ENCODE data around the gene PABPN1L. TPM values are rescaled to one million over a fixed set of nuclear protein-coding genes. Genes with fewer than 3 reads are reported as not detected.

The PABPN1L gene
- total and polyA plus RNA-seq, 10 of the 15 experiments (the other 5 are each of a cell fraction or from before 2014, with no cell fraction given): not detected

DNA sequence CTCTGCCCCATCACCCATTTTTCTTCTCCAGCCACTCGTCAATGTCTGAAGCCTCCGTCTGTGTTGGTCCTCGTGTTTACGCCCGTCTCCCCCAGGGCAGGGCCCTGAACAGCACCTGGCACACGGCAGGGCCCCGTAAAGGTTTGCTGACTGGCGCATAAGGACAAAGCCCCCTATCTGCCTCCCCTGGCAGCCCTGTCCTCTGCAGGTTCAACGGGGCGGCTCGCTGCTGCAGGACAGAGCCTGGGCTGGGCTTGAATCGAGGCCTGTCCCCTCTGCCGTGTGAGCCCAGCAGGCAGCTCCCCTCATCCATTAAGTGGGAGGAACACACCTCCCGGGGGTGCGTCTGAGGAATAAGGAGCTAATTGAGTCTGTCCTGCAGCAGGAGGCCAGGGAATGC, 46.1 kb upstream of the PABPN1L start (continued):
- no peak for TF ChIP-seq TARDBP (IDR thresholded peaks at IDR 0.05; ENCODE audit: borderline replicate concordance)

DNA sequence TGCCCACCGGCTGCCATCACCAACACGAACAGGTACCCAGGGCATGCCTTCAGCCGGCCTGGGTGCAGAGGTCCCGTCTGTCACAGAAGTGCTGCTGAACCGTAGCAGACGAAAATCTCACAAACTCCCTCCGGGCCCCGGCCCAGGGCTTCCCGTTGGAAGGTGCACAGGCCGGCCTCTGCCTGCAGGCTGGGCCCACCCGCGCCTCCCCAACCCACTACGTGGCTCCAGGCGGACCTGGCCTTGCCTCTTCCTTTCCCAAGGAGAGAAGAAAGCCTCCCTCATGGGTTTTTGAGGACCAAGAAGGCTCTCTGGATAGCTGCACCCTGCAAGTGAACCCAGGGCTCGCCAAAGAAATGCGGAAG, 45.5 kb upstream of the PABPN1L start:
- no TSS peak for BruUV-seq (replicated peaks)
- POLR2A ChIA-PET: no interaction called here
- no peak overlapping the region for H3K27ac ChIP-seq (ENCODE audit: control insufficient read depth, insufficient read depth)
- H3K4me3 ChIP-seq: no peak overlapping the region
- ATAC-seq: no peak
- H4K20me1 ChIP-seq (ENCODE audit: control insufficient read depth, insufficient read depth): no peaks in the 10 kb centered on the region
- no peak overlapping the region for H3K9ac ChIP-seq (ENCODE audit: control insufficient read depth, insufficient read depth, low read length)
- DNase-seq (ENCODE audit: low read depth, low spot score): no peak
- no peak for FAIRE-seq
- no peak for TF ChIP-seq YBX1 (IDR thresholded peaks at IDR 0.05)
- TF ChIP-seq, protein P1, sequence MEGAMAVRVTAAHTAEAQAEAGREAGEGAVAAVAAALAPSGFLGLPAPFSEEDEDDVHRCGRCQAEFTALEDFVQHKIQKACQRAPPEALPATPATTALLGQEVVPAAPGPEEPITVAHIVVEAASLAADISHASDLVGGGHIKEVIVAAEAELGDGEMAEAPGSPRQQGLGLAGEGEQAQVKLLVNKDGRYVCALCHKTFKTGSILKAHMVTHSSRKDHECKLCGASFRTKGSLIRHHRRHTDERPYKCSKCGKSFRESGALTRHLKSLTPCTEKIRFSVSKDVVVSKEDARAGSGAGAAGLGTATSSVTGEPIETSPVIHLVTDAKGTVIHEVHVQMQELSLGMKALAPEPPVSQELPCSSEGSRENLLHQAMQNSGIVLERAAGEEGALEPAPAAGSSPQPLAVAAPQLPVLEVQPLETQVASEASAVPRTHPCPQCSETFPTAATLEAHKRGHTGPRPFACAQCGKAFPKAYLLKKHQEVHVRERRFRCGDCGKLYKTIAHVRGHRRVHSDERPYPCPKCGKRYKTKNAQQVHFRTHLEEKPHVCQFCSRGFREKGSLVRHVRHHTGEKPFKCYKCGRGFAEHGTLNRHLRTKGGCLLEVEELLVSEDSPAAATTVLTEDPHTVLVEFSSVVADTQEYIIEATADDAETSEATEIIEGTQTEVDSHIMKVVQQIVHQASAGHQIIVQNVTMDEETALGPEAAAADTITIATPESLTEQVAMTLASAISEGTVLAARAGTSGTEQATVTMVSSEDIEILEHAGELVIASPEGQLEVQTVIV (IDR thresholded peaks at IDR 0.05; ENCODE audit: borderline replicate concordance, partially characterized antibody): no peak
- no peak for TF ChIP-seq IRF4 (IDR thresholded peaks at IDR 0.05; ENCODE audit: low read depth, low read length)
- no peak for TF ChIP-seq POLR2AphosphoS2 (IDR thresholded peaks at IDR 0.05; ENCODE audit: low read depth, low read length)
- TF ChIP-seq KDM1A (IDR thresholded peaks at IDR 0.05; ENCODE audit: borderline replicate concordance): no peak
- TF ChIP-seq RELA (IDR thresholded peaks at IDR 0.05; ENCODE audit: borderline replicate concordance, partially characterized antibody): no peak
- TF ChIP-seq, protein P2, sequence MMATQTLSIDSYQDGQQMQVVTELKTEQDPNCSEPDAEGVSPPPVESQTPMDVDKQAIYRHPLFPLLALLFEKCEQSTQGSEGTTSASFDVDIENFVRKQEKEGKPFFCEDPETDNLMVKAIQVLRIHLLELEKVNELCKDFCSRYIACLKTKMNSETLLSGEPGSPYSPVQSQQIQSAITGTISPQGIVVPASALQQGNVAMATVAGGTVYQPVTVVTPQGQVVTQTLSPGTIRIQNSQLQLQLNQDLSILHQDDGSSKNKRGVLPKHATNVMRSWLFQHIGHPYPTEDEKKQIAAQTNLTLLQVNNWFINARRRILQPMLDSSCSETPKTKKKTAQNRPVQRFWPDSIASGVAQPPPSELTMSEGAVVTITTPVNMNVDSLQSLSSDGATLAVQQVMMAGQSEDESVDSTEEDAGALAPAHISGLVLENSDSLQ (IDR thresholded peaks at IDR 0.05): no peak
- TF ChIP-seq, protein P3, sequence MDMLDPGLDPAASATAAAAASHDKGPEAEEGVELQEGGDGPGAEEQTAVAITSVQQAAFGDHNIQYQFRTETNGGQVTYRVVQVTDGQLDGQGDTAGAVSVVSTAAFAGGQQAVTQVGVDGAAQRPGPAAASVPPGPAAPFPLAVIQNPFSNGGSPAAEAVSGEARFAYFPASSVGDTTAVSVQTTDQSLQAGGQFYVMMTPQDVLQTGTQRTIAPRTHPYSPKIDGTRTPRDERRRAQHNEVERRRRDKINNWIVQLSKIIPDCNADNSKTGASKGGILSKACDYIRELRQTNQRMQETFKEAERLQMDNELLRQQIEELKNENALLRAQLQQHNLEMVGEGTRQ (IDR thresholded peaks at IDR 0.05; ENCODE audit: borderline replicate concordance, low read depth, low read length): no peak
- no peak for TF ChIP-seq JUND (IDR thresholded peaks at IDR 0.05; ENCODE audit: low read depth, low read length)
- TF ChIP-seq RAD21 (IDR thresholded peaks at IDR 0.05; ENCODE audit: insufficient read depth, low read depth, low read length): no peak
- no peak for TF ChIP-seq SPI1 (IDR thresholded peaks at IDR 0.05; ENCODE audit: borderline replicate concordance, insufficient read depth, low read depth, low read length)
- SMC1A ChIA-PET (ENCODE audit: uncharacterized antibody, unreplicated experiment): no interaction called here
- no peaks in the 10 kb centered on the region for H3K4me1 ChIP-seq (ENCODE audit: control insufficient read depth, insufficient read depth, low read length)
- RAD21 ChIA-PET (ENCODE audit: unreplicated experiment): no interaction called here
- no peak overlapping the region for H3K4me2 ChIP-seq (ENCODE audit: control insufficient read depth, insufficient read depth)
- in situ Hi-C loops (cut with MboI) (no loop called here), intact Hi-C loops (cut with micrococcal nuclease; ENCODE audit: unreplicated experiment) (no loop called here)
- H3K79me2 ChIP-seq (ENCODE audit: control insufficient read depth, insufficient read depth, low read length): no peaks in the 10 kb centered on the region; the same call in 1 of the 2 replicates
- WGBS (ENCODE audit: insufficient coverage, insufficient replicate concordance, low lambda C conversion rate, missing lambda C conversion rate): 88% methylated on average over 16 of the region's 16 CpGs
- no peaks in the 10 kb centered on the region for H3K27me3 ChIP-seq (replicated peaks in 1 of 2; ENCODE audit: control insufficient read depth in 2 of 2, insufficient read depth in 2 of 2, low read length in 1 of 2)
- H3K9me3 ChIP-seq (replicated peaks; ENCODE audit: control insufficient read depth, insufficient read depth, low read length): no peaks in the 10 kb centered on the region
- H3K36me3 ChIP-seq (ENCODE audit: control insufficient read depth in 2 of 2, insufficient read depth in 2 of 2, low read length in 1 of 2): peaks cover 0 to 4% of the 10 kb centered on the region in 2 experiments; a peak in 3 of 4 replicates
- no peak overlapping the region for H2AFZ ChIP-seq (ENCODE audit: control insufficient read depth, low read depth, low read length)
- CTCF ChIA-PET: no interaction called here
